CD14-positive monocyte (primary cell): ENCODE measurements around the gene SLC25A36. TPM values are rescaled to one million over a fixed set of nuclear protein-coding genes. Genes with fewer than 3 reads are reported as not detected.

Experiments used
- DNase-seq, 3 donors: peaks; one replicate each; pipeline ENCODE4 v3.0.0-alpha.2; 2011 to 2022
- H2AFZ ChIP-seq: 2 replicates; pipeline ENCODE4 v1.6.0; 2012; ENCODE audit warnings: mild to moderate bottlenecking, low read depth, low read length, inconsistent platforms; ENCODE audit not compliant: insufficient read depth, poor library complexity, severe bottlenecking
- H3K27ac ChIP-seq, 2 donors: 1 replicate in 1 of 2; 2 replicates in 1 of 2; pipeline ENCODE4 v1.5.1; 2012 to 2013; ENCODE audit warnings: low read length in 2 of 2, control low read depth in 1 of 2, inconsistent platforms in 1 of 2, low read depth in 1 of 2, mild to moderate bottlenecking in 1 of 2
- H3K27me3 ChIP-seq, 2 donors: one replicate each; pipeline versions ENCODE4 v1.6.0 to v1.6.1; 2011 to 2013; ENCODE audit warnings: low read length in 2 of 2; ENCODE audit not compliant: control insufficient read depth in 2 of 2, insufficient read depth in 2 of 2
- H3K36me3 ChIP-seq, 2 donors: replicated peaks in 1 of 2; 1 replicate in 1 of 2; 2 replicates in 1 of 2; pipeline versions ENCODE4 v1.5.1 to v1.6.1; 2012 to 2013; ENCODE audit warnings: low read length in 2 of 2, control low read depth in 1 of 2, inconsistent platforms in 1 of 2, mild to moderate bottlenecking in 1 of 2; ENCODE audit not compliant: insufficient read depth in 2 of 2, control insufficient read depth in 1 of 2
- H3K4me1 ChIP-seq, 2 donors: 1 replicate in 1 of 2; 2 replicates in 1 of 2; pipeline versions ENCODE4 v1.5.1 to v1.6.1; 2012 to 2013; ENCODE audit warnings: low read length in 2 of 2, control low read depth in 1 of 2, inconsistent platforms in 1 of 2, mild to moderate bottlenecking in 1 of 2, moderate library complexity in 1 of 2; ENCODE audit not compliant: insufficient read depth in 2 of 2, control insufficient read depth in 1 of 2
- H3K4me2 ChIP-seq: replicated peaks from 2 replicates; pipeline ENCODE3; 2012; ENCODE audit warnings: low read length, moderate library complexity, mild to moderate bottlenecking; ENCODE audit not compliant: poor library complexity, severe bottlenecking; ENCODE audit errors: extremely low read depth
- H3K4me3 ChIP-seq, 3 experiments: fragments of 200-600 bp in 1 of 3; sonication (generic) in 1 of 3; replicated peaks in 1 of 3; 1 replicate in 2 of 3; 2 replicates in 1 of 3; pipeline ENCODE4 v1.5.1; 2011 to 2013; ENCODE audit warnings: low read length in 3 of 3, mild to moderate bottlenecking in 3 of 3, control low read depth in 2 of 3, low read depth in 2 of 3, inconsistent platforms in 1 of 3, moderate library complexity in 1 of 3
- H3K79me2 ChIP-seq: 2 replicates; pipeline ENCODE4 v1.6.0; 2012; ENCODE audit warnings: mild to moderate bottlenecking, control low read depth, inconsistent platforms, low read length, moderate library complexity; ENCODE audit not compliant: insufficient read depth
- H3K9ac ChIP-seq: 2 replicates; pipeline ENCODE4 v1.6.0; 2017; ENCODE audit warnings: low read length, mild to moderate bottlenecking; ENCODE audit not compliant: insufficient read depth, poor library complexity, severe bottlenecking
- H3K9me3 ChIP-seq, 2 donors: replicated peaks in 1 of 2; 1 replicate in 1 of 2; 2 replicates in 1 of 2; pipeline versions ENCODE4 v1.5.1 to v1.6.1; 2012 to 2013; ENCODE audit warnings: low read length in 2 of 2, control low read depth in 1 of 2; ENCODE audit not compliant: control insufficient read depth in 1 of 2, insufficient read depth in 1 of 2
- H4K20me1 ChIP-seq: 2 replicates; pipeline ENCODE4 v1.6.0; 2012; ENCODE audit warnings: mild to moderate bottlenecking, low read length, control low read depth, moderate library complexity; ENCODE audit not compliant: insufficient read depth
- H3K27ac Mint-ChIP-seq, 7 donors: one replicate each; pipeline ENCODE4 v1.8.0; 2020; ENCODE audit warnings: mild to moderate bottlenecking in 7 of 7, mixed read lengths in 7 of 7, moderate library complexity in 6 of 7, inconsistent platforms in 2 of 7
- H3K27me3 Mint-ChIP-seq, 3 donors: one replicate each; pipeline ENCODE4 v1.8.0; 2021 to 2022; ENCODE audit warnings: low read depth in 3 of 3, mild to moderate bottlenecking in 3 of 3, mixed read lengths in 3 of 3, moderate library complexity in 3 of 3, inconsistent platforms in 1 of 3
- H3K36me3 Mint-ChIP-seq, 2 donors: one replicate each; pipeline ENCODE4 v1.8.0; 2020; ENCODE audit warnings: mixed read lengths in 2 of 2, inconsistent platforms in 1 of 2, mild to moderate bottlenecking in 1 of 2
- H3K4me1 Mint-ChIP-seq: one replicate; pipeline ENCODE4 v1.8.0; 2020; ENCODE audit warnings: mild to moderate bottlenecking, mixed read lengths
- H3K4me3 Mint-ChIP-seq, 2 donors: one replicate each; pipeline ENCODE4 v1.8.0; 2020; ENCODE audit warnings: mild to moderate bottlenecking in 2 of 2, mixed read lengths in 2 of 2, moderate library complexity in 1 of 2
- H3K9me3 Mint-ChIP-seq, 7 donors: one replicate each; pipeline ENCODE4 v1.8.0; 2020 to 2022; ENCODE audit warnings: mixed read lengths in 7 of 7, mild to moderate bottlenecking in 6 of 7, moderate library complexity in 6 of 7, inconsistent platforms in 2 of 7
- intact Hi-C, 2 donors: fragments of 100-400 bp; cut with micrococcal nuclease; formaldehyde crosslinking; loops; one replicate each; pipeline versions ENCODE4 v1.15.0 to v1.15.1; 2023
- polyA plus RNA-seq, 3 donors: library from polyadenylated mRNA; depleted of rRNA in 1 of 3; unstranded in 2 of 3; stranded (reverse) in 1 of 3; fragments of 300-500 nt in 2 of 3; fragments of >200 nt in 1 of 3; fragmentation: Illumina TruSeq in 2 of 3; gene quantifications; 1 replicate in 2 of 3; 2 replicates in 1 of 3; pipeline ENCODE4 v1.2.3, GENCODE V29; 2012 to 2021
- TF ChIP-seq, protein P1 (sequence below): fragments of 200-600 bp; IDR thresholded peaks from one replicate; pipeline ENCODE4 v1.8.0; 2022; ENCODE audit warnings: antibody characterized with exemption, mild to moderate bottlenecking

Gene SLC25A36
- polyA plus RNA-seq, 3 donors = 20.4 to 30.3 (median 20.6) TPM

DNA sequence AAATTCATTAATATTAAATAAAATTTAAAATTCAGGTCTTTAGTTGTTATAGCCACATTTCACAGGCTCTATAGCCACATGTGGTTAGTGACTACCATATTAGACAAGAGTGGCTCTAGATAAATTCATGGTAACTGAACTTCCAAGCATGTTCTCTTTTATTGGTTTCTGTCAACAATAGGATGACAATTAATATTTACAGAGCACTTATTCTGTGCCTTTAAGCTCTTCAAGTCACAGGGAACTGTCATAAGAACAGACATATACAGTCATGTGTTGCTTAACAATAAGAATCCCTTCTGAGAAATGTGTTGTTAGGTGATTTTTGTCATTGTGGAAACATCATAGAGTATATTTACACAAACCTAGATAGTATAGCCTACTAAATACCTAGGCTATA is 38.8 kb upstream of the SLC25A36 start:
- Histone ChIP-seq H3K9me3 (no peaks in the 10 kb centered on the region), H3K9ac (no peak overlapping the region), H3K4me1 (no peaks in the 10 kb centered on the region), H3K27me3 (no peaks in the 10 kb centered on the region), H2AFZ (no peak overlapping the region), H3K4me2 (no peak overlapping the region), H3K4me3 (no peak overlapping the region), H3K27ac (no peak overlapping the region), H3K36me3 (no peaks in the 10 kb centered on the region), H4K20me1 (no peaks in the 10 kb centered on the region), H3K79me2 (no peaks in the 10 kb centered on the region)
- H3K27ac Mint-ChIP-seq = no peak overlapping the region
- no peak overlapping the region for H3K4me3 Mint-ChIP-seq
- TF ChIP-seq, protein P1, sequence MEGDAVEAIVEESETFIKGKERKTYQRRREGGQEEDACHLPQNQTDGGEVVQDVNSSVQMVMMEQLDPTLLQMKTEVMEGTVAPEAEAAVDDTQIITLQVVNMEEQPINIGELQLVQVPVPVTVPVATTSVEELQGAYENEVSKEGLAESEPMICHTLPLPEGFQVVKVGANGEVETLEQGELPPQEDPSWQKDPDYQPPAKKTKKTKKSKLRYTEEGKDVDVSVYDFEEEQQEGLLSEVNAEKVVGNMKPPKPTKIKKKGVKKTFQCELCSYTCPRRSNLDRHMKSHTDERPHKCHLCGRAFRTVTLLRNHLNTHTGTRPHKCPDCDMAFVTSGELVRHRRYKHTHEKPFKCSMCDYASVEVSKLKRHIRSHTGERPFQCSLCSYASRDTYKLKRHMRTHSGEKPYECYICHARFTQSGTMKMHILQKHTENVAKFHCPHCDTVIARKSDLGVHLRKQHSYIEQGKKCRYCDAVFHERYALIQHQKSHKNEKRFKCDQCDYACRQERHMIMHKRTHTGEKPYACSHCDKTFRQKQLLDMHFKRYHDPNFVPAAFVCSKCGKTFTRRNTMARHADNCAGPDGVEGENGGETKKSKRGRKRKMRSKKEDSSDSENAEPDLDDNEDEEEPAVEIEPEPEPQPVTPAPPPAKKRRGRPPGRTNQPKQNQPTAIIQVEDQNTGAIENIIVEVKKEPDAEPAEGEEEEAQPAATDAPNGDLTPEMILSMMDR = no peak
- peaks cover 0 to 3% (median 2%) of the 10 kb centered on the region in 3 donors for H3K27me3 Mint-ChIP-seq
- H3K9me3 Mint-ChIP-seq = no peaks in the 10 kb centered on the region
- DNase-seq = no peak
- peaks cover 2% of the 10 kb centered on the region for H3K4me1 Mint-ChIP-seq
- H3K36me3 Mint-ChIP-seq = no peaks in the 10 kb centered on the region
- intact Hi-C loops = no loop called here

DNA sequence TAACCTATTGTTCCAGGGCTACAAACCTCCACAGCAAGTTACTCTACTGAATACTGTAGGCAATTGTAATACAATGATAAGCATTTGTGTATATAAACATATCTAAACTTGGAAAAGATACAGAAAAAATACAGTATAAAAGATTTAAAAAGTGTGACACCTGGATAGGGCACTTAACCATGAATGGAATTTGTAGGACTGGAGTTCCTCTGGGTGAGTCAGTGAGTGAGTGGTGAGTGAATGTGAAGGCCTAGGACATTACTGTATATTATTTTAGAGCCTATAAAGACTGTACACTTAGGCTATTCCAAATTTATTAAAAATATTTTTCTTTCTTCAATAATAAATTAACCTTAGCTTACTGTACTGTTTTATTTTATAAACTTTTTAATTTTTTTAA is 38.4 kb upstream of the SLC25A36 start:
- Histone ChIP-seq H3K36me3 (no peaks in the 10 kb centered on the region), H3K4me2 (no peak overlapping the region), H3K79me2 (no peaks in the 10 kb centered on the region), H3K9me3 (no peaks in the 10 kb centered on the region), H3K4me1 (no peaks in the 10 kb centered on the region), H3K27me3 (no peaks in the 10 kb centered on the region), H3K9ac (no peak overlapping the region), H2AFZ (no peak overlapping the region), H3K4me3 (no peak overlapping the region), H3K27ac (no peak overlapping the region), H4K20me1 (no peaks in the 10 kb centered on the region)
- Mint-ChIP-seq H3K36me3 (no peaks in the 10 kb centered on the region), H3K4me3 (no peak overlapping the region), H3K4me1 (peaks cover 1% of the 10 kb centered on the region), H3K27ac (no peak overlapping the region), H3K27me3 (peaks cover 0 to 3% (median 2%) of the 10 kb centered on the region in 3 donors), H3K9me3 (no peaks in the 10 kb centered on the region)
- intact Hi-C loops = no loop called here
- TF ChIP-seq, protein P1 = no peak
- no peak for DNase-seq
